ENCODE results near the gene OPA3. TPM values are rescaled to one million over a fixed set of nuclear protein-coding genes. Genes with fewer than 3 reads are reported as not detected.
A peak's percentile ranks its signal among the peaks of the same experiment; 100 is the strongest.

Gene OPA3
- total and polyA plus RNA-seq, 10 of the 15 experiments (the other 5 are each of a cell fraction or from before 2014, with no cell fraction given), result 2.2 to 24.3 (median 13.3) TPM

- TF ChIP-seq SPI1 (IDR thresholded peaks at IDR 0.05; ENCODE audit: borderline replicate concordance, insufficient read depth, low read depth, low read length), result peak; percentile 95
- TF ChIP-seq BRCA1 (IDR thresholded peaks at IDR 0.05; ENCODE audit: low read depth, low read length), result no peak
- no peak for TF ChIP-seq CEBPB (IDR thresholded peaks at IDR 0.05; ENCODE audit: borderline replicate concordance in 1 of 2, low read depth in 2 of 2, low read length in 2 of 2)
- peak; percentile 63; the same call in 1 of the 2 replicates for TF ChIP-seq TARDBP (IDR thresholded peaks at IDR 0.05; ENCODE audit: borderline replicate concordance)
- TF ChIP-seq EZH2 (IDR thresholded peaks at IDR 0.05; ENCODE audit: borderline replicate concordance, control insufficient read depth, low read depth, low read length), result no peak
- TF ChIP-seq CHD2 (IDR thresholded peaks at IDR 0.05; ENCODE audit: borderline replicate concordance, low read depth, low read length), result 0 out of 2 replicates have a peak, but pooled peaks have one; percentile 15
- TF ChIP-seq CBX5 (IDR thresholded peaks at IDR 0.05; ENCODE audit: low read depth), result peak; percentile 31; the same call in 1 of the 2 replicates
- peak in 1 of 2 experiments; percentile 58; a peak in 1 of 4 replicates for TF ChIP-seq IKZF2 (IDR thresholded peaks at IDR 0.05)
- peak; percentile 16; the same call in 1 of the 2 replicates for TF ChIP-seq NBN (IDR thresholded peaks at IDR 0.05)
- peak; percentile 76 for TF ChIP-seq IKZF1 (conservative IDR thresholded peaks at IDR 0.05)
- TF ChIP-seq NR2C1 (IDR thresholded peaks at IDR 0.05), result peak; percentile 38; the same call in 1 of the 2 replicates
- TF ChIP-seq CREM (IDR thresholded peaks at IDR 0.05; ENCODE audit: low read depth), result peak; percentile 61; the same call in 1 of the 2 replicates
- TF ChIP-seq IRF4 (IDR thresholded peaks at IDR 0.05; ENCODE audit: low read depth, low read length), result peak; percentile 58; the same call in 1 of the 2 replicates
- TF ChIP-seq MEF2A (IDR thresholded peaks at IDR 0.05; ENCODE audit: insufficient read depth, low read depth, low read length), result no peak
- no peak for TF ChIP-seq SP1 (IDR thresholded peaks at IDR 0.05; ENCODE audit: low read depth, low read length)
- TF ChIP-seq BACH1 (IDR thresholded peaks at IDR 0.05; ENCODE audit: borderline replicate concordance), result 0 out of 2 replicates have a peak, but pooled peaks have one; percentile 18
- no peak for TF ChIP-seq SMARCA5 (IDR thresholded peaks at IDR 0.05)
- TF ChIP-seq RELA (IDR thresholded peaks at IDR 0.05; ENCODE audit: borderline replicate concordance, partially characterized antibody), result peak; percentile 8
- no peak for TF ChIP-seq ZBTB11 (CRISPR knock-in tag; IDR thresholded peaks at IDR 0.05)
- TF ChIP-seq ESRRA (IDR thresholded peaks at IDR 0.05; ENCODE audit: low read length), result no peak
- TF ChIP-seq NR2F1 (conservative IDR thresholded peaks at IDR 0.05), result peak; percentile 32; the same call in 1 of the 2 replicates
- TF ChIP-seq LARP7 (IDR thresholded peaks at IDR 0.05), result peak; percentile 65; the same call in 1 of the 2 replicates
- TF ChIP-seq RUNX3 (IDR thresholded peaks at IDR 0.05; ENCODE audit: low read length), result peak; percentile 49
- TF ChIP-seq SREBF1 (IDR thresholded peaks at IDR 0.05; ENCODE audit: low read length), result peak; percentile 65; the same call in 1 of the 2 replicates
- TF ChIP-seq ZBTB33 (IDR thresholded peaks at IDR 0.05), result no peak
- TF ChIP-seq RAD21 (IDR thresholded peaks at IDR 0.05; ENCODE audit: insufficient read depth, low read depth, low read length), result peak; percentile 67
- TF ChIP-seq NFIC (IDR thresholded peaks at IDR 0.05; ENCODE audit: low read depth, low read length), result no peak
Observed at GRCh38 chr19:45523642-45524256, 60.9 kb downstream of the OPA3 start (continued).

All from GM12878 (cell line).